Activated T-helper 9 cell treated with anti-CD3 and anti-CD28 coated beads, Interleukin-2, amount 50 U/mL, for 16 hours (primary cell): Measurements from ENCODE around the gene C10orf143.
"Not testable (repeated sequence)": the region's sequence is repeated elsewhere in the genome, so short reads cannot be mapped to it uniquely, and the experiment has no call there.

Experiments used
- DNase-seq: peaks from one replicate; pipeline ENCODE4 v3.0.0-alpha.2; 2020; ENCODE audit warnings: low read depth

The C10orf143 gene

DNA sequence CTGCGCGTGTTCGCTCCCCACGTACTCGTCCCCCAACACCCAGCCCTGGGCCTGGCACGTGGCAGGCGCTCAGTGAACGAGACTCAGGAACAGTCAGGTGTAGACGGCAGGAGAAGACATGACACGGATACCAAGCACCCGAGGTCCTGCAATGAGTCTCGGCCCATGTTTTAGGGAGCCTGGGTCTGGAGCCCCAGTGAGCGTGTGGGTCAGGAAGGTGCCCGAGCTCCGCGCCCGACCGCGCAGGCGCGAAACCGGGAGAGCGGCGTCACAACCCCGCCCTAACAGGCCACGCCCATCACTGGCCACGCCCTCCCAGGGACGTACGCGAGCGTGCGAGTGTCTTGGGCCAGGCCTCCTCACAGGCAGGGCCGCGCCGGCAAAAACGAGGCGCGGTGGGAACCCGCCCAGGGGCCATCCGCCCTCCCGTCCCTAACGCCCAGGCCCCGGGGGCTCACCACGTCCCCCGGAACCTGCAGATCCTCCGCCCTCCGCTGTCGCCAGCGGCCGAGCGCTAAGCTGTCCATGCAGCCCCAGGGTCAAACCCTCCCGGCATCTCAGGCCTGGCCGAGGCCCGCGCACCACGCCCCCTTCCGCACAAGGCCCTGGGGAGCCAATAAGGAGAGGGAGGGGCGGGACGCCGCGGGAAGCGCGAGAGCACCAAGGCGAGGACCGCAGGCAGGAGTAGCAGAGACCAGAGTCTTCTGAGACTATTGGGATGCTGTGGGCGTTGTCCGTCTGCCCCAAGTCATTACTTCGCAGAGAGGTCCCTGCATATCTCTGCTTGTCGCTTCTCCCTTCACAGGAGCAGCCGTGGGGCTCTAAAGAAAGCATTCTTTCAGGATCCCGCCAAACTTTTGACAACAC, at the start of gene C10orf143:
TSS of gene C10orf143 (minus strand) at position 585 of the 867 bp plus-strand sequence. CDS start at position 527, 58 bp downstream.
- peak; percentile 98 for DNase-seq

- DNase-seq = no peak
These were observed 48.7 kb upstream of the C10orf143 start for GRCh38 chr10:130159192-130159794.

GRCh38 chr10:130146042-130146441, 35.4 kb upstream of the C10orf143 start:
- no peak for DNase-seq

- no peak for DNase-seq
These were observed 31.2 kb upstream of the C10orf143 start for GRCh38 chr10:130141878-130142277.

GRCh38 chr10:130141460-130141859, 30.8 kb upstream of the C10orf143 start:
- DNase-seq = no peak

DNA sequence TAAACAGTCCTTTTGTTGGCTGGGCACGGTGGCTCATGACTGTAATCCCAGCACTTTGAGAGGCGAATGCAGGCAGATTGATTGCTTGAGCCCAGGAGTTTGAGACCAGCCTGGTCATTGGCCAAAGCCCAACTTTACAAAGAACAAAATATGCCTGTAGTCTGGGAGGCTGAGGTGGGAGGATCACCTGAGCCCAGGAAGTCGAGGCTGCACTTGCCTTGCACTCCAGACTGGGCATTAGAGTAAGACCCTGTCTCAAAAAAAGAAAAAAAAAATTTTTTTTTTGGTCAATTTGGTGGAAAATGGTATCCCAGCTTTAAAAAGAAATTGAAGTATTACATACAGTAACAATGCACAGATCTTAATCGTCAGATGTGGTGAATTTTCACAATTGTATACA, 30.4 kb upstream of the C10orf143 start:
- no peak for DNase-seq

DNA sequence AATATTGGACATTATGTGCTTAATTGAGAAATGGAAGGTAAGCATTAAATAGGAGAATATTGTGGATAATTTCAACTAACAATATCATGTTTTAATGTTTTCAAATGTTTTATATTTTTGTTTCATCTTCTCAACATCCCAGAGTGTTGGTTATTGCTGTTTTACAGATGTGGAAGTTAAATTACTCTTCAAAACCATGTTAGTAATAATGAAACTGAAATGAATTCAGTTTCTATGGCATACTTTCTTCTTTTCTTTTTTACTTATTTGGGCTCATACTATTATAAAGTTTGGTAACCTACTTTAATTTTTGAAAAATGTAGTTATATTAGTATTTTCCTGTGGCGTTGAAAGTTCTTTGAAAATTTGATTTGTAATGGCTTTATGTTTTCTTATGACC, 29.8 kb upstream of the C10orf143 start:
- DNase-seq = no peak

- no peak for DNase-seq
These were observed 27.8 kb upstream of the C10orf143 start for GRCh38 chr10:130138479-130138866.

DNA sequence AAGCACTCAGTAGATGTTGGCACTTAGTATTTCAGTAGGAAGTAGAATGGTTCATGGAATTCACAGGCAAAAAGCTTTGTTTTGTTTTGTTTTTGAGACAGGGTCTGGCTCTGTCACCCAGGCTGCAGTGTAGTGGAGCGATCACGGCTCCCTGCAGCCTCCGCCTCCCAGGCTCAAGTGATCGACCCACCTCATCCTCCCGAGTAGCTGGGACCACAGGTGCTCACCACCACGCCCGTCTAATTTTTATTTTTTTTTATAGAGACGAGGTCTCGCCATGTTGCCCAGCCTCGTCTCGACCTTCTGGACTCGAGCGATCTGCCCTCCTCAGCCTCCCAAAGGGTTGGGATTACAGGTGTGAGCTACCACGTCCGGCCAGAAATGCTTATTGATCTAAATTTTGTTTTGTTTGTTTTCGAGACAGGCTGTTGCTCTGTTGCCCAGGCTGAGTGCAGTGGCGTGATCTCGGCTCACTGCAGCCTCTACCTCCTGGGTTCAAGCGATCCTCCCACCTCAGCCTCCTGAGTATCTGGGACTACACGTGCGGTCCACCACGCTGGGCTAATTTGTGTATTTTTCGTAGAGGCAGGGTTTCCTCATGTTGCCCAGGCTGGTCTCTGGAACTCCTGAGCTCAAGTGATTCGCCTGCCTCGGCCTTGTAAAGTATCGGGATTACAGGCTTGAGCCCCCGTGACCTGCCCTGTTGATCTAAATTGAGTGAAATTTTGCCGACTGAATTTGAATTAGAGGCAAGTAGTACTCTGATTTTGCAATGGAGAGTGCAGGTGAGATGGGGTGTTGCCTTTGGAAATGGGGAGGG, 27.2 kb upstream of the C10orf143 start:
- no peak for DNase-seq

GRCh38 chr10:130137090-130137448, 26.4 kb upstream of the C10orf143 start:
- DNase-seq = no peak

DNA sequence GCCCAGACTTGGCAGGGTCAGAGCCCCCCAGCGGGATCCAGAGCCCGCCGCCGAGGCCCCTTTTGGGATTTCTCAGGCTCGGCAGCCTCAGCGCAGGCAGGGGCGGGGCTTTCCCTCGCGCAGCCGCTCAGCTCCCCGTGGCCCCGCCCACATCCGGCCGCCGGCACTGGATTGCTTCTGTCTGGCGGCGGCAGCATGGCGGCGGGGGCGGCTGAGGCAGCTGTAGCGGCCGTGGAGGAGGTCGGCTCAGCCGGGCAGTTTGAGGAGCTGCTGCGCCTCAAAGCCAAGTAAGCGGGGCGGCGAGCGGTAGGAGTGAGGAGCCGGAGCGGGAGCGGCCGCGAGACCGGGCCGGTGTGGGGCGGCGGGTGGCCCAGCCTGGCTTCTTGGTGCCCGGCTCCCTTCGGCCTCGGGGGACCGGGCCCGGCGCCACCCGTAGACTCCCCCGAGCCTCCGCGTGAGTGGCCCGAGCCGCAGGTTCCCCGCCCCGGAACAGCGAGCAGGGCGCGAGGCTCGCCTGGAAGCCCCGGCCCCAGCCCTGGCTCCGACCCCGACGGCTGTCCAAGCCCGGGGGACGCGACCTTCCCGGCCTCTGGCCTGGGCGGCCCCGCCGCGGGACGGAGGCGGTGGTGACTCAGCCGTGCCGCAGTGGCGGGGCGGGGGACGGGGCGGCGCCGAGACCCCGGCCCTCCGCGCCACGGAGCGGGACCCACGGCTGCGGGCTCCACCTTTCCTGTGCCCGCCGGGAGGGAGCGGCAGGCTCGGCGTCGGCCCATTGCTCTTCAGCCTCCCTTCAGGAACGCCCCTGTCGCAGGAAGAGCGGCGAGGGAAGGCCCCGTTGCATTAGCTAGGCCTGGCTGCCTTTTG, 25.8 kb upstream of the C10orf143 start, which contains the start of gene GLRX3:
TSS of gene GLRX3 (plus strand) at position 166 of the 864 bp plus-strand sequence. CDS start at position 196, 30 bp downstream.
- peak; percentile 85 for DNase-seq

- no peak for DNase-seq
These were observed 25.1 kb upstream of the C10orf143 start for GRCh38 chr10:130135676-130136225.

DNA sequence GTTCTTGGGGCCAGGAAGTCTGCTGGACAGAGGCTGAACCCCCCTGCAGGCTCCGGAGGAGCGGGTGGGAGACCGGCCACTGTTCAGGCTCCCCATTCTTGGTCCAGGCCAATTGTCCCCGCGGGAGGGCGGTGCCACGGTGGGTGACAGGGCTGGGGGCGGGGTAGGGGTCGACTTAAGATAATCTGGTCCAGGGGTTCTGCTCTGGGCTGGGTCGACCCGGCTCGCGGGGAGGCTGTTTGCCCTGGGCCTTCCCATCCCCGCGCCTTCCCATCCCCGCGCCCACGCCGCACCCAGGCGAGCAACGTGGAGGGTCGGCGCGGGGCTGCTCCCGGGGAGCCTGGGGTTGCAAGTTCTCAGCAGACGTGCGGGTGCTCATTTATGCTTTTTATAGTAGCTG, 18.3 kb upstream of the C10orf143 start:
- DNase-seq = no peak

DNA sequence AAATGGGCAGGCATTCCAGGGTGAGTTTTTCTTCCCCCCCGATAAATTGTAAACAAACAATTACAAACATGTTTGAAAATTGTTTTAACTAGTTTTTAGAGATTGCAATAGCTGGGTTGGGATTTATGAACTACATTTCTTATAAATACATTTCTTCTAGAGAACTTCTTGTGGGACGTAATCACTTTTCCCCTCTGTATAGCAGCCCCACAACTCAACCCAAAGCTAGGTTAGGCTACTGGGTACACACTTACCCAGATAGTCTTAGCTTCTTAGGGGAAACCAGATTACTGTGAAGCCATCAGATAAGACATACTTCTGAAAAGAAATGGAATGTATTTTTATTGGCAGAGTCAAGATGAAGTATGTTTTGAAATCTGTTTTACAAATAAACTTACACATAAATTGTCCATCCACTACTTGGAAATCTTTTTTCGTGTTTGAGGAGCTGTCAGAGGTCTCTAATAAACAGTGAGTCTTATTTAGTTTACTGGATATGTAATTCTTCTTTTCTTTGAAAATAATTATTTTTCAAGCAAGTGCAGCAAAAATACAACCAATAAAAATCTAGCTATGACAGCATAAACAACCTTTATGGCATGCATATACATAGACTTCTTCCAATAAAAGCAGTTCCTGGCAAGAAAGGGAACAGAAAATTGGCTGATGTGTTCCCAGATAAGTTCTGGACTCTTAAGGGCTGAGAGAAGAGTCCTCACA, 17.6 kb upstream of the C10orf143 start:
- no peak for DNase-seq

GRCh38 chr10:130127364-130128061, 16.9 kb upstream of the C10orf143 start:
- peak; percentile 28 for DNase-seq

DNA sequence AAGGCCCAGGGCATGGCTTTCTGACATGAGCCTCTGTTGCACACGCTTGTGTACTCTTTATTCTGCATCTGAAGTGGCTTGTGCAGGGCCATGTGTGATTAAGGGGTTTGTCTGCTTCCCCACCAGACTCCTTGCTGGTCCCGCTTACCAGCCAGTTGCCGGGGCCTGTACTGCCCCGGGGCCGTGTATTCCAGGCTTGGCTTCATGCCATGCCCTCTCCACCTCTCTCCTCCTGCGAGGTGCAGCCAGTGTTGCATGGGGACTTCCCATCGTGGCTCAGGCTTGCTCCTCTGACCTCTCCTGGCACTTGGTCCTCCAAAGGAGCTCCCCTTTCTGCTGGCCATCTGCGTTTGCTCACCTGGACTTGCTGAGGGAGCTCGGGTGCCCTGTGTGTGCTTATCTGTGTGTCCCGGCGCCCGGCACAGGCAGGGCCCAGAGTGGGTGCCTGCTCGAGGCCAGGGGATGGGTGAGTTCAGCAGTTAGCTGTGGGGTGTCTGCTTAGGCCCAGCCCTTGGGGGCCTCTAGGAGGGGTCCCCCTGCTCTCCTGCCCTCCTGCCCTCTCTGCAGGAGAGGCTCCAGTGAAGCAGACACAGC, 11.0 kb upstream of the C10orf143 start:
- DNase-seq = no peak

GRCh38 chr10:130117535-130117934, 6.9 kb upstream of the C10orf143 start:
- DNase-seq = not testable (repeated sequence)

DNA sequence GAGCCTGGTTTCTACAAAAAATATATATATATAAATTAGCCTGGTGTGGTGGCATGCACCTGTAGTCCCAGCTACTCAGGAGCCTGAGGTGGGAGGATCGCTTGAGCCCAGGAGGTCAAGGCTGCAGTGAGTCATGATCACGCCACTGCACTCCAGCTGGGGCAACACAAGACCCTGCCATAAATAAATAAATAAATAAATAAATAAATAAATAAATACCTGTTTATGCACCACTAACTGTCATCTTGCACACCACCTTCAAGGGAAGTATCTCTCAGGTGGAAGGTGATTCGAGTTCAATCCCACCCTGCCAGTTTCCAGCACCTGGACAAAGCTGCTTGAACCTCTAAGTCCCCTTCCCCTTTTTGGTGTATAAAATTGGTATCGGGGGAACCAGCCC, 6.3 kb upstream of the C10orf143 start:
- not testable (repeated sequence) for DNase-seq

- DNase-seq = no peak
These were observed 2.2 kb upstream of the C10orf143 start for GRCh38 chr10:130112821-130113220.

DNA sequence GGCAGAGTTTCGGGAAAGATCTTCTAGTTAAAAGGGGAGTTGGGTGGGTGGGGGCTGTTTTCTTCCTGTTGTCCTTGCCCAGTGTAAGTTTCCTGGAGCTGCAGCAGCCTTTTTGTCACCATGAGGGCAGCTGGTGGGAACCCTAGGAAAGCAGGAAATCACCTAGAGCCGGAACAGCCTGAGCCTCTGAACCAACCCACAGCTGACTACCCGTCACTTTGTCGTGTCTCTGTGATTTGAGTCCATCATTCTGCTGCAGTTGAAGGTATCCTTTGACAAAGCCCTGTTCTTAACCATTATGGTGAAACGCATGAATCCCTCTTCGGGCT, 1.2 kb upstream of the C10orf143 start:
- DNase-seq = no peak
